ENCODE measurements around the gene ANKMY1.

ANKMY1 gene

GRCh38 chr2:240557808-240558207, at the start of gene ANKMY1:
TSS of gene ANKMY1 (minus strand) at chr2:240557988. CDS start at chr2:240557335, 653 bp downstream.
- peaks cover 36% of the 10 kb centered on the region for H3K27me3 ChIP-seq (ENCODE audit: insufficient read depth, low read length)
- H3K4me3 ChIP-seq (ENCODE audit: low read length) = peak within 1 kb of the TSS; percentile 59
- H3K9ac ChIP-seq (ENCODE audit: low read depth, low read length) = peak within 1 kb of the TSS; percentile 37; the same call in 1 of the 2 replicates
- no peak within 1 kb of the TSS for H3K27ac ChIP-seq (ENCODE audit: low read length)
- peaks cover 8% of the 10 kb centered on the region; the same call in 1 of the 2 replicates for H3K4me1 ChIP-seq (ENCODE audit: insufficient read depth, low read length)
- H3K36me3 ChIP-seq (ENCODE audit: insufficient read depth, low read depth, low read length) = 0 out of 2 replicates have a peak, but pooled peaks cover 2% of the 10 kb centered on the region
- H3K9me3 ChIP-seq (ENCODE audit: insufficient read depth, low read depth, low read length) = no peaks in the 10 kb centered on the region

- Histone ChIP-seq H3K9me3 (ENCODE audit: insufficient read depth, low read depth, low read length) (no peaks in the 10 kb centered on the region), H3K4me3 (ENCODE audit: low read length) (no peak overlapping the region), H3K4me1 (ENCODE audit: insufficient read depth, low read length) (no peaks in the 10 kb centered on the region), H3K27me3 (ENCODE audit: insufficient read depth, low read length) (no peaks in the 10 kb centered on the region), H3K9ac (ENCODE audit: low read depth, low read length) (no peak overlapping the region), H3K36me3 (ENCODE audit: insufficient read depth, low read depth, low read length) (no peaks in the 10 kb centered on the region), H3K27ac (ENCODE audit: low read length) (no peak overlapping the region)
These were observed 48.3 kb upstream of the ANKMY1 start for GRCh38 chr2:240605867-240606743.

- Histone ChIP-seq H3K27ac (ENCODE audit: low read length) (no peak overlapping the region), H3K9ac (ENCODE audit: low read depth, low read length) (no peak overlapping the region), H3K9me3 (ENCODE audit: insufficient read depth, low read depth, low read length) (no peaks in the 10 kb centered on the region), H3K36me3 (ENCODE audit: insufficient read depth, low read depth, low read length) (no peaks in the 10 kb centered on the region), H3K27me3 (ENCODE audit: insufficient read depth, low read length) (no peaks in the 10 kb centered on the region), H3K4me1 (ENCODE audit: insufficient read depth, low read length) (no peaks in the 10 kb centered on the region), H3K4me3 (ENCODE audit: low read length) (no peak overlapping the region)
These were observed 47.3 kb upstream of the ANKMY1 start for GRCh38 chr2:240604939-240605716.

- Histone ChIP-seq H3K36me3 (ENCODE audit: insufficient read depth, low read depth, low read length) (peaks cover 5% of the 10 kb centered on the region; the same call in 1 of the 2 replicates), H3K27ac (ENCODE audit: low read length) (no peak overlapping the region), H3K9ac (ENCODE audit: low read depth, low read length) (no peak overlapping the region), H3K27me3 (ENCODE audit: insufficient read depth, low read length) (no peaks in the 10 kb centered on the region), H3K9me3 (ENCODE audit: insufficient read depth, low read depth, low read length) (no peaks in the 10 kb centered on the region), H3K4me1 (ENCODE audit: insufficient read depth, low read length) (no peaks in the 10 kb centered on the region), H3K4me3 (ENCODE audit: low read length) (no peak overlapping the region)
These were observed 46.6 kb upstream of the ANKMY1 start for GRCh38 chr2:240604291-240604938.

GRCh38 chr2:240603846-240604245, 46.1 kb upstream of the ANKMY1 start:
- peaks cover 6% of the 10 kb centered on the region; the same call in 1 of the 2 replicates for H3K36me3 ChIP-seq (ENCODE audit: insufficient read depth, low read depth, low read length)
- H3K27ac ChIP-seq (ENCODE audit: low read length) = no peak overlapping the region
- no peaks in the 10 kb centered on the region for H3K9me3 ChIP-seq (ENCODE audit: insufficient read depth, low read depth, low read length)
- H3K4me3 ChIP-seq (ENCODE audit: low read length) = no peak overlapping the region
- no peaks in the 10 kb centered on the region for H3K27me3 ChIP-seq (ENCODE audit: insufficient read depth, low read length)
- H3K9ac ChIP-seq (ENCODE audit: low read depth, low read length) = no peak overlapping the region
- no peaks in the 10 kb centered on the region for H3K4me1 ChIP-seq (ENCODE audit: insufficient read depth, low read length)

GRCh38 chr2:240603081-240603835, 45.5 kb upstream of the ANKMY1 start:
- Histone ChIP-seq H3K9me3 (ENCODE audit: insufficient read depth, low read depth, low read length) (no peaks in the 10 kb centered on the region), H3K36me3 (ENCODE audit: insufficient read depth, low read depth, low read length) (peaks cover 6% of the 10 kb centered on the region; the same call in 1 of the 2 replicates), H3K27ac (ENCODE audit: low read length) (no peak overlapping the region), H3K9ac (ENCODE audit: low read depth, low read length) (no peak overlapping the region), H3K4me1 (ENCODE audit: insufficient read depth, low read length) (no peaks in the 10 kb centered on the region), H3K27me3 (ENCODE audit: insufficient read depth, low read length) (no peaks in the 10 kb centered on the region), H3K4me3 (ENCODE audit: low read length) (no peak overlapping the region)

GRCh38 chr2:240602266-240603050, 44.7 kb upstream of the ANKMY1 start:
- peaks cover 6% of the 10 kb centered on the region; the same call in 1 of the 2 replicates for H3K36me3 ChIP-seq (ENCODE audit: insufficient read depth, low read depth, low read length)
- H3K9me3 ChIP-seq (ENCODE audit: insufficient read depth, low read depth, low read length) = no peaks in the 10 kb centered on the region
- H3K4me1 ChIP-seq (ENCODE audit: insufficient read depth, low read length) = no peaks in the 10 kb centered on the region
- no peak overlapping the region for H3K9ac ChIP-seq (ENCODE audit: low read depth, low read length)
- no peaks in the 10 kb centered on the region for H3K27me3 ChIP-seq (ENCODE audit: insufficient read depth, low read length)
- H3K4me3 ChIP-seq (ENCODE audit: low read length) = no peak overlapping the region
- no peak overlapping the region for H3K27ac ChIP-seq (ENCODE audit: low read length)

- Histone ChIP-seq H3K9ac (ENCODE audit: low read depth, low read length) (no peak overlapping the region), H3K4me3 (ENCODE audit: low read length) (no peak overlapping the region), H3K27me3 (ENCODE audit: insufficient read depth, low read length) (no peaks in the 10 kb centered on the region), H3K36me3 (ENCODE audit: insufficient read depth, low read depth, low read length) (peaks cover 6% of the 10 kb centered on the region; the same call in 1 of the 2 replicates), H3K9me3 (ENCODE audit: insufficient read depth, low read depth, low read length) (no peaks in the 10 kb centered on the region), H3K27ac (ENCODE audit: low read length) (no peak overlapping the region), H3K4me1 (ENCODE audit: insufficient read depth, low read length) (no peaks in the 10 kb centered on the region)
These were observed 44.0 kb upstream of the ANKMY1 start for GRCh38 chr2:240601831-240602160.

- H3K4me1 ChIP-seq (ENCODE audit: insufficient read depth, low read length) = no peaks in the 10 kb centered on the region
- H3K4me3 ChIP-seq (ENCODE audit: low read length) = no peak overlapping the region
- H3K27ac ChIP-seq (ENCODE audit: low read length) = no peak overlapping the region
- no peaks in the 10 kb centered on the region for H3K27me3 ChIP-seq (ENCODE audit: insufficient read depth, low read length)
- no peak overlapping the region for H3K9ac ChIP-seq (ENCODE audit: low read depth, low read length)
- H3K36me3 ChIP-seq (ENCODE audit: insufficient read depth, low read depth, low read length) = peaks cover 6% of the 10 kb centered on the region; the same call in 1 of the 2 replicates
- no peaks in the 10 kb centered on the region for H3K9me3 ChIP-seq (ENCODE audit: insufficient read depth, low read depth, low read length)
These were observed 43.5 kb upstream of the ANKMY1 start for GRCh38 chr2:240601061-240601830.

GRCh38 chr2:240600451-240600961, 42.7 kb upstream of the ANKMY1 start:
- no peak overlapping the region for H3K4me3 ChIP-seq (ENCODE audit: low read length)
- no peak overlapping the region for H3K9ac ChIP-seq (ENCODE audit: low read depth, low read length)
- no peaks in the 10 kb centered on the region for H3K4me1 ChIP-seq (ENCODE audit: insufficient read depth, low read length)
- H3K36me3 ChIP-seq (ENCODE audit: insufficient read depth, low read depth, low read length) = peaks cover 6% of the 10 kb centered on the region; the same call in 1 of the 2 replicates
- H3K27ac ChIP-seq (ENCODE audit: low read length) = no peak overlapping the region
- H3K9me3 ChIP-seq (ENCODE audit: insufficient read depth, low read depth, low read length) = no peaks in the 10 kb centered on the region
- H3K27me3 ChIP-seq (ENCODE audit: insufficient read depth, low read length) = no peaks in the 10 kb centered on the region
